Stimulated activated CD4-positive, alpha-beta T cell treated with anti-CD3 and anti-CD28 coated beads, Interleukin-4, amount 100 ng/mL, for 48 hours (primary cell): Measurements from ENCODE around the gene SHPK.

Source experiments
- DNase-seq, 2 donors: peaks; one replicate each; pipeline ENCODE4 v3.0.0-alpha.2; 2020; ENCODE audit warnings: low read depth in 2 of 2

Gene SHPK

DNA sequence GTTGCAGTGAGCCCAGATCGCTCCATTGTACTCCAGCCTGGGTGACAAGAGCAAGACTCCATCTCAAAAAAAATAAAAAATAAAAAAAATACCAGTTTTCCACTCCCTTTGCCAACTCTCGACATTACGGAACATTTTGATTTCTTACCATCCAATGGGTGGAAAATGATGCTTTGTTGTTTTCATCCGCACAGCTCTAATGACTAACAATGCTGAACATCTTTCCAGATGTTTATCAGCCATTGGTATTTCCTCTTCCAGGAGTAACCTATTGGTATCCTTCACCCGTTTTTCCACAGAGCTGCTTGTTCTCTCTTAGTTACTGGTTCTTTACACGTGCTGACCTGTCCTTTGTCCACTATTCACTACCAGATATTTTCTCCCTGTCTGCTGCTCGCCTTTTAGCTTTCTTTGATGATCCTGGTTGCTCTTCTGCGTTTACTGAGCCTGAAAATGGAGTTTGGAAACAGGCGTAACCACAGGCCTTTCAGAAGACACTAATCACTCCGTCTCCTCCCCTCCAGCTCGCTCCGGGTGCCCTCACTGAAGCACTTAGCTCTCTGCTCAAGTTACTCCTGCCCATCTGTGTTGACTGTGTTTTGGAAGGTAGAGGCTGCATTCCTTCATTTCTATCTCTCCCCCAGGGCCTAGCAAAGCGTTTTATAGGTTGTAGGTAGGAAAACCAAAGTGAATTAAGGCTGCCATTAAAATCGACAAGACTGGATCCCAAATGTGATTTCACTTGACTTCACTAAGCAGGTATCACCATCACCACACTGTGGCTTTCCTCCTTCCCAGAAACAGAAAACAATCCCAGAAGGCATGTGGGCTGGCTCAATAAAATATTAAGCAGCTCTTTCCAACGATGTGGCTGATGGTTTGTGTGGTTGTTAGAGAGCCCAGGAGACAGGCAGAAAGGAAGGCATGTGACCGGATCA is 8.9 kb downstream of the SHPK start:
- no peak for DNase-seq

DNA sequence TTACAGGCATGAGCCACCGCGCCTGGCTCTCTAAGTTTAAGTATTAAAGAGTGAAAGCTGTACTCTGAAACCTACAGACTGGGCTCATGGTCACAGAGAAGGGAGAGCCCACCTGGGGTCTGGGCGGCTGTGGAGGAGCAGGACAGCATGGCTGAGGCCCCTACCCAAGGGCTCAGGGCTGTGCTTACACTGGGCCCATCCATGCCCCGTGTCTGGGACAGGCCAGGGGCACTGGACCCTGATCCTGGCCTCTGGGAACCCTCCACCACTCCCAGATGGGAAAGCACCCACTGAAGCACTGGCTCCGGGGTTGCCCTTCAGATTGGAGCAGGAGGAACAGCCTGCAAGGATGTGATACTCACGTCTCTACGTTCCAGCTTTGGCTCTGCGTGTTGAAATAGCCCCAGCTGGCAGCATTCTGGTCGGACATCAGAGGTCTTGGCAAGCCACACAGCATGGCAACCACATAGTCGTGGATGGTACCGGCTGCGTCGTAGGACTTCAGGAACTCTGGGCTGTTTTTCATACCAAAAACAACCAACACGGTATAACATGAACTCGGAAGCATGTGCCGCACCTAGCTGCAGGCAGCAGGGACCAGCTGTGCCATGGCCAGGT is 13.0 kb downstream of the SHPK start:
- no peak for DNase-seq

DNA sequence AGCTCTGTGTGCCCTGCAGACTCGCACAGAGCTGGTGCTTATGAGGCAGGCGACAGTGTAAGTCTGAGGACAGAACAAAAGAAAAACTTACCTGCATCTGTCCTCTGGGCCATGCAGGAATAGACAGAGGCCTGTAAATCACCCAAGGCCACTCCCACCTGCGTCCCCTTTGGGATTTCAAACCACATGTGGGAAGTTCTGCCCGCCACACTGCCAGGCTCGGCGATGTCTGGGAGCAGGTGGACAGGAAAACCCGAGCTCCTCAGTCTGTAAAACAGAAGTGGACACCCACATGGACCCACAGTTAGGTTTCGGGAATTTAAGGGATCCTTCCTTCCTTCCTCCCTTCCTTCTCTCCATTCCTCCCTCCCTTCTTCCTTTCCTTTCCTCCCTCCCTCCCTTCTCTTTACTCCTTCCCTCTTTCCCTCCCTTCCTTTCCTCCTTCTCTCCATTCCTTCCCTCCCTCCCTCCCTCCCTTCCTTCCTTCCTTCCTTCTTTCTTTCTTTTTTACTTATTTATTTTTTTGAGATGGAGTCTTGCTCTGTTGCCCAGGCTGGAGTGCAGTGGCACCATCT is 14.8 kb downstream of the SHPK start:
- no peak for DNase-seq

DNA sequence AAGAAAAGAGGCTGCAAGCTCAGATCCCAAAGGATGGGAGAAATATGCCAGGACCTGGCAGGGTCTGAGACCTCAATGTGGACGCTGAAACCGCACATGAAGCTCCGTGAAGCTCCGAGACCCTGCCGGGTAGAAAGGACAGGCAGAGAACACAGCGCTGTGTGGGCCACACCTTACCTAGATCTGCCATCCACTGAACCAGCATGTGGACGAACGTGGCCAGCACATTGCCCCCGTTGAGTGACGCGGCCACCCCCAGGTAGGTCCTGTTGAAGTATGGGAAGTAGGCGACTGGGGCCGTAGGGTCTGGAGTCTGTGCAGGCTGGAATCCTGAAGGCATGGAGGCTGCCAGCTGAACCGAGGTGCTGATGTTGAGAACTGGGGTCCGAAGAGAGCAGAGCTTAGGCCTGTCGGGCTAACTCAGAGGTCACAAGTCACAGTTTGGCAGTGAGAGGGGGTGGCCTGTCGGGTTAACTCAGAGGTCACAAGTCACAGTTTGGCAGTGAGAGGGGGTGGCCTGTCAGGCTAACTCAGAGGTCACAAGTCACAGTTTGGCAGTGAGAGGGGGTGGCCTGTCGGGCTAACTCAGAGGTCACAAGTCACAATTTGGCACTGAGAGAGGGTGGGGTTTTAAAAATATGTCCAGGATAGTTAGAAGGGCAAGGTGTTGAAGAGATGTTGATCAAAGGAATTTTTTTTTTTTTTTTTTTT is 20.7 kb downstream of the SHPK start:
- DNase-seq = no peak

DNA sequence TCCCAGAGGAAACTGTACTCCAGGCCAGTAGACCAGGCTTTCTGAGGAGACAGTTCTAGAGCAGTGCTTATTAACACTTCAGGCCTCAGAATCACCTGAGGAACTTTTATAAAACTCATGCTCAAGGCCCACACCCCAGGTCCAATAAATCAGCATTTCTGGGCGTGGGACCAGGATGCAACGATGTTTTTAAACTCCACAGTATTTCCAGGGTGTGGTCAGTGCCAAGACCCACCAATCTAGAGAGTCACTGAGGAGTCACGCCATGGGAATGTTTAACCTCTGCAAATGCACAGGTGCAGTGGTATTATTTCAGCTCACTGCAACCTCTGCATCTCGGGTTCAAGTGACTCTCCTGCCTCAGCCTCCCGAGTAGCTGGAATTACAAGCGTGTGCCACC is 22.9 kb downstream of the SHPK start:
- no peak for DNase-seq

DNA sequence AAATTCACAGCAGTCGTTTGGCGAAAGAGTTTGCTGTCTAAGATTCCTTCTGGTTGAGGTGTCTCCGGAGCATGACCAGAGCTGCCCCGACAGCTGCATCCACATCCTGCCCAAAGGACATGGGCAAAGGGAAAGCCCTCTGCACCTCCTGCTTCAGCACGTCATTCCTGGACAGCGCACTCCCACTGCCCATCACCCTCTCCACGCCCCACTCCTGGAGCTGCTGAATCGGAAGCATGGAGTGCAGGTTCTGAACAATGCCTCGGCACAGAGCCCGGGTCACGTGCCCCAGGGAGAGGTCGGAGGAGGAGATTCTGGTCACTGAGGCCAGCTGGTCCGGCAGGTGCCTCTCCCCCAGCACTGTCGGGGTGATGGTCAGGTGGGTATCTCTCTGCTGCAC is 25.5 kb downstream of the SHPK start:
- DNase-seq = no peak

DNA sequence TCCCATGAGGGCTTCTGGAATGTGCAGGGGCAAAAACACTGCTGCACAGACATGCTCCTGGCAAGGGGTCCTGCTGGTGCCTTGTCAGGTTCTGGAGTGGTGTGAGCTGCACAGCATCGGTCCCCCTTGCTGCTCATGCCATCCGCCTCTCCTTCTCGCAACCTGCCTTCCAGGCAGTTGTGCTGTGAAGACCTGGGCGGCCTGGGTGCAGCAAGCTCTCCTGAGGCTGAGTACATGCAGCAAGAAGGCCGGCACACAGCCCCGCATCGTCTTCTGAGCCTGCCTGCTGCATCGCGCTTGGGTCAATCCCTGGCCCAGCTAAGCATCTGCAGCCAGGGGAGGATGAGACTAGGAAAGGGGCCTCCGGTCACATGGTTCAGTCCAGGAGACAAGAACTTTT is 26.4 kb downstream of the SHPK start:
- no peak for DNase-seq

DNA sequence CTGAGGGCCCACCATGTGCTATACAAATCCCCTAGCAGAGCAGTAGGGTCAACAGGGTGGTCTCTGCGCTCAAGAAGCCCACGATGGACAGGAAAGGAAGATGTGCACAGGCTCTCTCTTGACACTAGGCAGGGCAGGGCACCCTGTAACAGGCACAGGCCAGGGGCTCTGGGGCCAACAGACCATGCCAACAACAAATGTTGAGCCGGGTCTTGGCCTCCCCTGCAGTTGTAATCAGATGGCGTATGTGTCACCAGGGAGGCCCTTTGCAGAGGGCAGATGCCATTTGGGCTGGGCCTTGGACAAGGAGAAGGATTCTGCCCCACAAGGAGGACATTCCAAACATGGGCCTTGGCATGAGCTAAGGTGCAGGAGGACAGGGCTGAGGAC is 32.2 kb downstream of the SHPK start:
- no peak for DNase-seq

DNA sequence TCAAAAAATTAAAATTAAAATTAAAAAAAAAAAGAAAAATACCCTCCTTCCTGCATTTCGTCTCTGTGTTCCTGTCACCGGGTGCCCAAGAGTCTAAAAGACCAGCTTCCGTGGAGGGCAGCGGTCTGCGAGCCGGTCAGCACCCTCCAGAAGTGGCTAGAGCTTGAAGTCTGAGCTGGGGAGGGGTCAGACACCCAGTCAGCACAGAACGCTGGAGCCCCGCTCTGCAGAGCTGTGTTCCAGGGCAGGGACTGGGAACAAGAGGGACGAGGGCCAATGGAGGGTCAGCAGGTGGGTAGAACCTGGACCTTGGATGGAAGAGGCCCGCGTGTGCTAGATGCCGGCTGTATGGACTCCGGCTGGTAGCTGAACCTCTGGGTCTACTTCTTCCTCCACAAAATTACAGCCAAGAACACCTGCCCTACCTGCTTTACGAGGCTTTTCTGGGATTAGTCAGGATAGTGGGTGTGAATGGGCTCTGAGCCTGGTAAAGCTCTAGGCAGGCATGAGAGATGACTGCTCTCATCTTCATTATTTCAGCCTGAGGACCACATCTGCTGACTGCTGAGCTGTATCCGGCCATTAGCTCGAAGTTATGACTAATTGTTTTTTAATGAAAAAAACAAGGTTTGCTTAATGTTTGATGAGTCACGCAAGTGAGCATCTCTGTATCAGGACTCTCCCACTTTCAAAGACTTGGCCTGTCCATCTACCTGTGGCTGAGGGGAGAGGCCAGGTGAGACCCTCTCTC is 32.8 kb downstream of the SHPK start:
- DNase-seq = no peak

DNA sequence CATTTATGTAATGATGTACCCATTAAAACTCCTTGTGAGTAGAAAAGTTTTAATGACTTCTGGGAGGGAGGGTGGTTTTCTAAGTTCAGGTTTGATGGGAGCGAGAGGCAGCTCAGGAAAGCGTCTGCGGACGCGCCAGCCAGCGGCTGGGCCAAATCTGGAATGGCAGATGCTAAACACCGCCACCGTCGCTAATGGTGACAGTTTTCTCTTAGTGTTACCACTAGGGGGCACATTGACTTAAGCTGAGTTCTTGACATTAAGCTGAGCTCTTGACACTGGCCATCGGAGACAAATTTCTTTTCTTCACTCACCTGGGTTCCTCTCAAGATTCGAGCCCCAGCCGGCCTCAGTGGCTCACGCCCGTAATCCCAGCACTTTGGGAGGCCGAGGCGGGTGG is 33.6 kb downstream of the SHPK start:
- DNase-seq = peak in 1 of 2 donors; percentile 18

DNA sequence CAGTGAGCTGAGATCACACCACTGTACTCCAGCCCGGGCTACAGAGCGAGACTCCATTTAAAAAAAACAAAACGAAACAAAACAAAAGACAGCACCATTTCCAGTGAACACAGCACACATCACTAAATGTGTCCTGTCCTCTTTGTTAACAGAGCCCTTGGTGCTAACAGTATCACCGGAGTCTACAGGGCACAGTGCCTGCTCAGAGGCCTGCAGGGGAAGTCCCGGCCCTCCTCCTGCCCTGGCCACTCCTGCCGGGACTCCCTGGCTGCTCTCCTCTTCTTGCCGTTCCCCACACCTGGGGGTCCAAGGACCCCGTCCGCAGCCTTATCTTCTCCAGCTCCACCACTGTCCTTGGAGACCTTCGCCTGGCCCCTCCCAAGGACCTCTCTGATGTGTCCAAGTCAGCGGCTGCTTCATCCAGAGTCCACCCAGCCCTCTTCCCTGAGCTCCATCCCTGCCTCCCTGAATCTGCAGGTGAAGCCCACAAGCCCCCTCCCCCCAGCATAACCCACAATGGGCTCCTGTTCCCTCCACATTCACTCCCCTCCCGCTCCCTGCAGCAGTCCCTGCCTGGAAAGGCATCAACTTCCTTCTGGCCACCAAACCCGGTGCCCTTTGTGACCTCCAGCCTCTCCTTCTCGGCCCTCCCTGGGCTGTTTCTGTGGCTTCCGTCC is 35.4 kb downstream of the SHPK start:
- DNase-seq = no peak

DNA sequence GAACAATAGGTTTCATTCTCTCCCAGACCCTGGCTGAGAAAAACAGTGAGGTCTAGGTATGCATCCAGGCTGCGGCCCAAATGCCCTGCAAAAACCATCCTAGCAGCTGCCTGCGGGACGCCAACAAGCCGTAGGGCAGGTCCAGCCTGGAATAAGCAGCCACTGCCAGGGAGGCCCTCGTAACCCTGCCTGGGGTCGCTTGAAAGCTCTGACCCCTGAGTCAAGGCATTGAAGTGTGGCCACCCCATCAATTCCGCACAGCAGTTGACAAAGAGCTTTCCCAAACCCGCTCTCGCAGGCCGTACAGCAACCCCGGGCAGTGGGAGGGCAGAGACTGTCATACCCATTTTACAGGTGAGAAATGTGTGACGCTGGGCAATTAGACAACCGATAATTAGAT is 38.0 kb downstream of the SHPK start:
- DNase-seq = no peak

DNA sequence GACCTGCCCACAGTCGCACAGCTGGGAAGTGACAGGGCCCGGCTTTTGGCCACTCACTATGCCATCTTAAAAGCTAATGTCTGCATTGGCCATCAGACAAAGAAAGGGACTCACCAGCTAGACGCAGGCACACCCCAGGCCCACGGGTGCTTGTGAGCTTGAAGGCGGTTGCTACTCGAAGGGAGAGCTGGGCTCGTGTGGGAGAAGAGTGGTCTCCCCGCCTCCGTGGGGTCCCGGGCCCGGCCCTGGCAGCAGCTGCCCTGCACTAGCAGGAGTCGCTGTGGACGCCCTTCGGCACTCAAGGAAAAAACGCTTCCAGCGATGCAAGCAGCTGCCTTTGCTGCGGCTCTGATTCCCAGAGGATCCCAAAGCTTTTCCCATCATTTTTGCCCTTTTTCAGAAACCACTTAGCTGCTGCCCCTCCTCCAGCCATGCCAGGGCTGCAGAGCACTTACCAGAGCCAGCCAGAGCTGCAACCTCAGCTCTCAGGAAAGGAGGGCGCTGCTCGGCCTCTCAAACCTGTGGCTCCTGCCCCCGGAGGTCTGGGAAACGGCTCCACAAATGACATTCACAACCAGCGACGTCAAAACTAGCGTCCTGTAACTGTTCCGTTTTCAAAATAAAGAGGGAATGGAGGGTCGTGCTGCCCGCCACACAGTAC is 39.1 kb downstream of the SHPK start:
- DNase-seq = no peak

DNA sequence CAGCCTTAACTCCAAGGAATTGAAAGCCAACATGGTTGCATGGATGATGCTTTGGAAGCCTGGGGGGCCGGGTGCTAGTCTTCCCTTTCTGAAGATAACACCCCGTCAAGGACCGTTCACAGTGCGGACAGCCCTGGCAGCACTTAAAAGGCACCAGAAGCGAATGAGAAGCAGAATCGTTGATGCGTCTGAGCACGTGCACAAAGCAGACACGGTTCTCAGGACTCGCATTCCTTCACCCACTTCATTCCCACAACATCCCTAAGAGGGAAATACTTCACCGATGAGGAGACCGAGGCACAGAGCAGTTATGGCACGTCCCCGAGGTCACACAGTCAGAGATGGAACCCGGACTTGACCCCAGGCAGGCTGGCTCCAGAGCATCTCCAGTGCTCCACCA is 41.1 kb downstream of the SHPK start:
- no peak for DNase-seq

DNA sequence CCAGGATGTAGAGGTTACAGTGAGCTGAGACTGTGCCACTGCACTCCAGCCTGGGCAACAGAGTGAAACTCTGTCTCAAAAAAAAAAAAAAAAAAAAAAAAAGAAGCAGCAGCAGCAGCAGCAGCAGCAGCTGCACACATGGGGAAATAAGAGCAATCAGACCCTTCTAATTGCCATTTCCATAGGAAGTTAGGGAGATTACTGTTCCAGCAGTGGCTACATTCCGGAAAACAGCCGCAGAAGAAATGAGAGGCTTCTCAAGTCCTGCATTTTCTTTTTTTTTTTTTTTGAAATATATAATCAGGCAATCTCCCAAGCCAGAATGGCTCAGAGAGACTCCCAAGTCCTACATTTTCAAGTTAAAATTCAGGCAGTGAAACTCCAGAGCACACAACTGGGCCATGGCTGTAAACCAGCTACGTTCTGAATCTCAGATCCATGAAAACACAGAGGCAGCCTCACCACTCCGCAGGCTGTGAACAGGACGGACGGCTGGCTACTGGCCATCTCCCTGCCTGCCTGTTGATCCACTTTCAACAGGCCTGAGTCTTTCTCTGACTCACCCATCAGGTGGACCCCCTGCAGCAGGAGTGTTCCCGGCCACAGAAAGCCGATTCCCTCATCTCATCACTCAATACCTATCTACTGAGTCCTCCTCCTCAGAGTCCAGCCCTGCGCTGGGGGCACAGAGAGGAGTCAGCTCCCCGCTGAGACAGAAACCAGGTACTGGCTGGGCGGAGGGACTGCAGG is 41.8 kb downstream of the SHPK start:
- no peak for DNase-seq

DNA sequence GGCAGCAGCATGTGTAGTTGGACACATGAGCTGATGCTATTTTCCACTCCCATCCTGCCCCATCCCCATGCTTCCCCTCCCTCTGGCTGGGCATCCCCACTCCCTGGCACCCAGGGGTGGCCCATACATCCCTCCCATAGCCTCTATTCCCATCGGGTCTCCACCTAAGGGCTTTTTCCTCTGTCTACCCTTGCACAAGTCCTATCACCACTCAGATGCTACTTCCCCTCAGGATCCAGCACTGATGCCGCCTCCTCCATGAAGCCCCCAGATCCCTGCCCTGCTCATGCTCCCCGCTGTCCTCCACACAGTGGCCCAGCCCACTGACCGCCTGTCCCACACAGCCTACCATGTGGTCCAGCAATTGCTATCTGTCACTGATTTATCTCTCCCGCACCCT is 42.7 kb downstream of the SHPK start:
- DNase-seq = no peak

DNA sequence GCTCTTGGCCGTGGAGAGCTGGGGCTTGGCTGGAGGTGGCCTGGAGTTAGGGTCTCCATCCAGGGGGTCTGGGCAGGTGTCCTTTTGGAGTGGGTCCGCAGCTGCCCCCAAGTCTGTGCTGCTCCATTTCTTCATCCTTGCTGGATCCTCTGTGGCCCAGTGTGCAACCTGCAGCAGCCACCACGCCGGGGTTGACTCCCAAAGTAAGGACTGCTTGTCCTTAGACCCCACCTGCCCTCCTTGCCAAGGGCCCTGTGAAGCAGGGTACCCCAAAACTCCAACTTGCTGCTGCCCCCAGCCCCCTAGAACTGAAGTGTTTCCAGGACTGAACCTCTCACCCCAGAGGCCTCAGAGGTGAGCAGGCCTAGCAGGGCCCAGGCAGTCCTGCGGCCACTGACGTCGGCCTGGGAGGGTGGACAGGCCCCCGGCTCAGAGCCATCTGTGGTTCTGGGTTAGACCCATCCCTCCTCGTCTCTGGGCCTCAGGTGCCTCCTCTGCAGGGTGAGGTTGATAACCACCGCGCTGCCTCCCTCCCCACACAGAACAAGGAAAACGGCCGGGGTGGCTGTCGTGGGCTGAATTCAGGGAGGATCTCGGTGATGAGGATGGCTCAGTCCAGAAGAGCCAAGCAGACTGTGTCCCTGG is 43.7 kb downstream of the SHPK start:
- DNase-seq = no peak

DNA sequence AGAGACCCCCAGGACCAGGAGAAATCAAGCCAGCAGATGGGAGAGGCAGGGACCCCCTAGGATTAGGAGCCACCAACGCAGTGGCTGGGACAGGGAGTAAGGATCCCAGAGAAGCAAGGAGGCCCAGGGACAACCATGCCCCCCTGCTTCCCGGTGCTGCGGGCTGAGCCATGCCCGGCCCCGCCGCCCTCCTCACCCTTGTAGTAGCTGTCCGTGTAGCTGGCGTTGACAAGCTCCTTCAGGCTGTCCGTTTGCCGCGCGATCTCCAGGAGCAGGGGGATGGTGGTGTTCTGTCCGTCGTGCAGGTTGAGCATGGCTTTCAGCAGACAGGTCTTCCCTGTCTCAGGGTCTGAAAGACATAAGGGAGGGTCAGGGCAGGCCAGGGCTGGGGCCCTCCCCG is 45.3 kb downstream of the SHPK start:
- DNase-seq = no peak

DNA sequence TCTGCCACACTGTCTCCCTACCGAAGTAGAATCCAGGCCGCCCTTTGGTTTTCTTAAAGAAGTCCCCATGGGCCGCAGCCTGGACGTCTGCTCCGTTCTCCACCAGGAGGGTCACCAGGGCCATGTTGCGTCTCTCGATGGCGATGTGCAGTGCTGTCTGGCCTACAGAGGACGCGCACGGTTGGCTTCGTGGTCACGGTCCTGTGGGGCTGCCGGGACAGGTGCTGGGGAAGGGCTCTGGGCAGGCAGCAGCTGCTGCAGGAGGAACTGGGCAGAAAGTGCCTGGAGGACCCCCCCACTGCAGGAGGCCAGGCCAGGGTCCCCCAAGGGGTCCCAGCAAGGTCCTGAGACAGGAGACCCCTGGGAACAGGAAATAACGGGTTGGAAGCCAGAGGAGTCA is 45.8 kb downstream of the SHPK start:
- no peak for DNase-seq
